Measurements from ENCODE around the gene NUB1.

Gene NUB1

GRCh38 chr7:151392002-151392401 is 50.4 kb downstream of the NUB1 start:
- H3K4me3 ChIP-seq (ENCODE audit: low read length): no peak overlapping the region
- no peak for TF ChIP-seq CTCF (IDR thresholded peaks at IDR 0.05; ENCODE audit: insufficient read depth, low read depth, low read length, missing control alignments)
- DNase-seq (ENCODE audit: low read depth): no peak

GRCh38 chr7:151392426-151392825 is 50.8 kb downstream of the NUB1 start:
- no peak for TF ChIP-seq CTCF (IDR thresholded peaks at IDR 0.05; ENCODE audit: insufficient read depth, low read depth, low read length, missing control alignments)
- no peak overlapping the region for H3K4me3 ChIP-seq (ENCODE audit: low read length)
- no peak for DNase-seq (ENCODE audit: low read depth)

- no peak for TF ChIP-seq CTCF (IDR thresholded peaks at IDR 0.05; ENCODE audit: insufficient read depth, low read depth, low read length, missing control alignments)
- no peak for DNase-seq (ENCODE audit: low read depth)
- no peak overlapping the region for H3K4me3 ChIP-seq (ENCODE audit: low read length)
Observed at GRCh38 chr7:151393031-151393977, 51.7 kb downstream of the NUB1 start.

- H3K4me3 ChIP-seq (ENCODE audit: low read length): no peak overlapping the region
- DNase-seq (ENCODE audit: low read depth): no peak
- no peak for TF ChIP-seq CTCF (IDR thresholded peaks at IDR 0.05; ENCODE audit: insufficient read depth, low read depth, low read length, missing control alignments)
Observed at GRCh38 chr7:151394076-151395035, 52.7 kb downstream of the NUB1 start.

GRCh38 chr7:151395036-151395367 is 53.4 kb downstream of the NUB1 start:
- TF ChIP-seq CTCF (IDR thresholded peaks at IDR 0.05; ENCODE audit: insufficient read depth, low read depth, low read length, missing control alignments): no peak
- DNase-seq (ENCODE audit: low read depth): no peak
- H3K4me3 ChIP-seq (ENCODE audit: low read length): no peak overlapping the region

- TF ChIP-seq CTCF (IDR thresholded peaks at IDR 0.05; ENCODE audit: insufficient read depth, low read depth, low read length, missing control alignments): no peak
- no peak for DNase-seq (ENCODE audit: low read depth)
- H3K4me3 ChIP-seq (ENCODE audit: low read length): no peak overlapping the region
Observed at GRCh38 chr7:151396328-151396970, 54.8 kb downstream of the NUB1 start.

Data from epithelial cell of esophagus (primary cell).